ENCODE results near the gene IMMP1L.

GRCh38 chr11:31558001-31558400, 48.6 kb upstream of the IMMP1L start:
- TF ChIP-seq CTCF (IDR thresholded peaks at IDR 0.05): no peak
- no peak for TF ChIP-seq POLR2A (IDR thresholded peaks at IDR 0.05)
